Stimulated activated CD4-positive, alpha-beta T cell treated with anti-CD3 and anti-CD28 coated beads, Interleukin-12 subunit alpha, Interleukin-12 subunit beta, amount 100 ng/mL, for 4 hours (primary cell): ENCODE measurements around the gene CCR5AS.

ENCODE experiments used
- DNase-seq: peaks from one replicate; pipeline ENCODE4 v3.0.0-alpha.2; 2020

CCR5AS gene

GRCh38 chr3:46375218-46375617 lies 31.6 kb downstream of the CCR5AS start:
- DNase-seq: no peak

- no peak for DNase-seq
These were observed 32.1 kb downstream of the CCR5AS start for GRCh38 chr3:46374755-46375154.

GRCh38 chr3:46372492-46373359 lies 34.1 kb downstream of the CCR5AS start:
- DNase-seq: no peak

- no peak for DNase-seq
These were observed 35.1 kb downstream of the CCR5AS start for GRCh38 chr3:46371519-46372340.

- no peak for DNase-seq
These were observed 35.9 kb downstream of the CCR5AS start, which contains the start of gene CCR5 for GRCh38 chr3:46370839-46371518. CCR5 (plus strand) TSS chr3:46370946; CDS start chr3:46372903, 1,957 bp downstream.

DNA sequence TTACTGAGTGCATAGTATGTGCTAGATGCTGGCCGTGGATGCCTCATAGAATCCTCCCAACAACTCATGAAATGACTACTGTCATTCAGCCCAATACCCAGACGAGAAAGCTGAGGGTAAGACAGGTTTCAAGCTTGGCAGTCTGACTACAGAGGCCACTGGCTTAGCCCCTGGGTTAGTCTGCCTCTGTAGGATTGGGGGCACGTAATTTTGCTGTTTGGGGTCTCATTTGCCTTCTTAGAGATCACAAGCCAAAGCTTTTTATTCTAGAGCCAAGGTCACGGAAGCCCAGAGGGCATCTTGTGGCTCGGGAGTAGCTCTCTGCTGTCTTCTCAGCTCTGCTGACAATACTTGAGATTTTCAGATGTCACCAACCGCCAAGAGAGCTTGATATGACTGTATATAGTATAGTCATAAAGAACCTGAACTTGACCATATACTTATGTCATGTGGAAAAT lies 37.2 kb downstream of the CCR5AS start:
- no peak for DNase-seq

- no peak for DNase-seq
These were observed 37.7 kb downstream of the CCR5AS start for GRCh38 chr3:46369151-46369550.

DNA sequence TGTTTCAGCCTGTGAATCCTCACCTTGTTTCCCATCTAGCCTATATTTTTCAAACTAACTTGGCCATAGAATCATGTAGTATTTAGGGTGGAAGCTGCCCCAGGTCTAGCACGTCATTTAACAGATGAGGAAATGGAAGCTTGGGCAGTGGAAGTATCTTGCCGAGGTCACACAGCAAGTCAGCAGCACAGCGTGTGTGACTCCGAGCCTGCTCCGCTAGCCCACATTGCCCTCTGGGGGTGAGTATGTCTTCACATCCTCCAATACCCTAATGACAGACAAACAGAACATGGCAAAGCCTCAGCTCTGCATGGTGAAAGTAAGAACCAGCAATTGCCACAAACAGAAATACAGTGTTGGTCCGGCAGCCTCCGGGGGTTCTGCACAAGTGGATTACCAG lies 38.3 kb downstream of the CCR5AS start:
- DNase-seq: peak; percentile 49

DNA sequence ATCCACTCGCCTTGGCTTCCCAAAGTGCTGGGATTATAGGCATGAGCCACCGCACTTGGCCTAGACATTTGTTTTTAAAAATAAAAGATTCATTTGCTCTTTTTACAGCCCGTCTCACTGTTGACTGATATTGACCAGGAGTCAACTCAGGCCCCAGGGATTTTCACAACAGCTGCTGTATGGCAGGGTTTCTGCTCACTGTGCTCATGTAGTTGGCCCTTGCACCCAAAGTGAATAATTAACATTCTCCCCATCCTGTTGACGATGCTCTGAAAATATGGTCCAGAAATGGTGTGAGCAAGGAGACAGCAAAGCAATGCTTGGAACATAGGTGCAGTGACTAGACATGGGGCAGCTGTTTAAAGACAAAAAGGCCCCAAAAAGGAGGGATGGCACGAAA lies 39.1 kb downstream of the CCR5AS start:
- no peak for DNase-seq

- DNase-seq: no peak
These were observed 40.9 kb downstream of the CCR5AS start for GRCh38 chr3:46365737-46366524.

DNA sequence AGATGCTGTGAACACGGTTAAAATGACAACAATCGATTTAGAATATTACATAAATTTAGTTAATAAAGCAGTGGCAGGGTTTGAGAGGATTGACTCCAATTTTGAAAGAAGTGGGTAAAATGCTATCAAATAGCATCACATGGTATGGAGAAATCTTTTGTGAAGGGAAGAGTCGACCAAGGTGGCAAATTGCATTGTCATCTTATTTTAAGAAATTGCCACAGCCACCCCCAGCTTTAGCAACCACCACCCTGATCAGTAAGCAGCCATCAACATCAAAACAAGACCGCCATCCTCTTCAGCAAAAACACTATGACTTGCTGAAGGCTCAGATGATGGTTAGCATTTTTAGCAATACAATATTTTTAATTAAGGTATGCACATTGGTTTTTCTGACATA lies 41.8 kb downstream of the CCR5AS start:
- no peak for DNase-seq

GRCh38 chr3:46361408-46362283 lies 45.2 kb downstream of the CCR5AS start:
- no peak for DNase-seq

DNA sequence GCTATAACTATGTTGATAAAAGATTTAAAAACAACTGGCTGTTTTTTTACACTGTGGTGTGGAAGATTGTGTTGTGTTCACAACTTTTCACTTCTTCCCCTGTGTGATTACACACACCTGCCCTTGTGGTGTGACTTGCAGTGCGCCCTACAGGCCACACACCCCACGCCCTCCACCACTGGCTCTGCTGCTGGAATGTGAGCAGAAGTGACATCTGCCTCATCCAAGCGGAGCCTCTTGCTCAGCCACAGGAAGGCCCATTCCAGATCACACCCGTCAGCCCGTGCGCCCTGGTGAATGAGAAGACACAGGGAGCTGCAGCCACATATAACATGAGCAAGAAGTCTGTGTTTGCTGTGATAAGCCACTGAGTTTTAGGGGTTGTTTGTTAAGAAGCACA lies 46.0 kb downstream of the CCR5AS start:
- DNase-seq: no peak

- no peak for DNase-seq
These were observed 47.0 kb downstream of the CCR5AS start for GRCh38 chr3:46359733-46360493.

DNA sequence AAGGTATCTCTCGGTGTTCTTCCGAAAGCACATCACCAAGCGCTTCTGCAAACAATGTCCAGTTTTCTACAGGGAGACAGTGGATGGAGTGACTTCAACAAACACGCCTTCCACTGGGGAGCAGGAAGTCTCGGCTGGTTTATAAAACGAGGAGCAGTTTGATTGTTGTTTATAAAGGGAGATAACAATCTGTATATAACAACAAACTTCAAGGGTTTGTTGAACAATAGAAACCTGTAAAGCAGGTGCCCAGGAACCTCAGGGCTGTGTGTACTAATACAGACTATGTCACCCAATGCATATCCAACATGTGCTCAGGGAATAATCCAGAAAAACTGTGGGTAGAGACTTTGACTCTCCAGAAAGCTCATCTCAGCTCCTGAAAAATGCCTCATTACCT lies 48.4 kb downstream of the CCR5AS start:
- DNase-seq: no peak

DNA sequence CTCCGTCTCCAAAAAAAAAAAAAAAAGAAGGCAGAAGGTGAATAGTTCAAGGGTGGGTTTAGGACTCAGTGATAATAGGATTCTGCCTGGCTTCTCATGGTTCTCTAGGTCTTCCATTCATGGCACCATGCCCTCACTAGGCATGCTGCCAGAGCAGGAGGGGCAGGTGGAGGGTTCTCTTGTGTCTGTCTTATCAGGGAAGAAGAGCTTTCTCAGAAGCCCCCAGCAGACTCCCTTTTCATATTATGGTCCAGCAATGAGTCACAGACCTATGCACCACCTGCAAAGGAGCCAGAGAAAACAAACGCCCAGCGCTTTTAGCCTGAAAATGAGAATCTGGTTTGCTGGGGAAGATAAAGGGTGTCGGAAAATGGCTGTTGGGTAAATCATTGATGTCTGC lies 50.0 kb downstream of the CCR5AS start:
- no peak for DNase-seq

DNA sequence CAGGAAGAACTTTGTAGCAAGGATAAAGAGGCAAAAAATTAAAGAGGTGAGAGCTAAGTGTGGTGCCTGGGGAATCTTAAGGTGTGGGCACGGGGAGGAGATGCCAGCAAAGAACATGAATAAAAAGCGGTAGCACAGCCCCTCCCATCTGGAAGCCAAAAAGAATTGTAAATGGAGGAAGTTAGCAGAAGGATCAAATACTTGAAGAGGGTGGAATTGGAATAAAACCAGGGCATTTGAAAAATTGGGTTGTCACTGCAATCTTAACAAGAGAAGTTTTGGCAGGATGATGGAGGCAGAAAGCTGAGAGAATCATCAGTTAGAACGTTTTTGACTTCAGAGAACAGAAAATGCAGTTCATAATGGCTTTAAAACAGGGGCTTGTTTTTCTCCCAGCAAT lies 50.6 kb downstream of the CCR5AS start:
- DNase-seq: no peak

GRCh38 chr3:46354984-46355383 lies 51.9 kb downstream of the CCR5AS start:
- no peak for DNase-seq

DNA sequence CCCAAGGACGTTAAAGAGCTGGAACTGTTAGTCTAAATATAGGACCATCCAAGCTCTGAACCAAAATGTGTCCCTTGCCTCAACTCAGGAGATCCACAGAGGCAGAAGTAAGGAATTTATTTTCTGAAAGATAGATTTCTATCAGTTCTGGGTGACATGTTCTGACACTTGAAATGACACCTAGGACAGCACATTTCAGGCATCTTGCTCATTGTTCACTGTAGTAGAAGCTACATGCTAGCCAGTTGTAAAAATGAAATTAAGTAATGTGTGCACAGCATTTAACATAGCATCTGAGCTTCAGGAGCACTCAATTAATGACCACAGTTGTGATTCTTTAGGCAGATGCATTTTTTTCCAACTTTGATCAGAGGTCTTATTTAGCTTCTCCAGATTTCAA lies 52.4 kb downstream of the CCR5AS start:
- no peak for DNase-seq

- no peak for DNase-seq
These were observed 53.0 kb downstream of the CCR5AS start, which contains the start of gene CCR2 for GRCh38 chr3:46353647-46354410. CCR2 (plus strand) TSS chr3:46354111; CDS start chr3:46357528, 3,417 bp downstream.
